HTR-8/SVneo (cell line): ENCODE measurements around the gene NSA2.
"Not testable (repeated sequence)": the region's sequence is repeated elsewhere in the genome, so short reads cannot be mapped to it uniquely, and the experiment has no call there.

Source experiments
- DNase-seq: peaks from one replicate; pipeline ENCODE4 v3.0.0; 2011; ENCODE audit warnings: low spot score, mixed read lengths; ENCODE audit not compliant: insufficient read length
- FAIRE-seq: peaks from 2 replicates; lab custom pipeline; 2011; peaks lifted over from hg19 to GRCh38; lab: Jason Lieb, UNC

NSA2 gene

DNA sequence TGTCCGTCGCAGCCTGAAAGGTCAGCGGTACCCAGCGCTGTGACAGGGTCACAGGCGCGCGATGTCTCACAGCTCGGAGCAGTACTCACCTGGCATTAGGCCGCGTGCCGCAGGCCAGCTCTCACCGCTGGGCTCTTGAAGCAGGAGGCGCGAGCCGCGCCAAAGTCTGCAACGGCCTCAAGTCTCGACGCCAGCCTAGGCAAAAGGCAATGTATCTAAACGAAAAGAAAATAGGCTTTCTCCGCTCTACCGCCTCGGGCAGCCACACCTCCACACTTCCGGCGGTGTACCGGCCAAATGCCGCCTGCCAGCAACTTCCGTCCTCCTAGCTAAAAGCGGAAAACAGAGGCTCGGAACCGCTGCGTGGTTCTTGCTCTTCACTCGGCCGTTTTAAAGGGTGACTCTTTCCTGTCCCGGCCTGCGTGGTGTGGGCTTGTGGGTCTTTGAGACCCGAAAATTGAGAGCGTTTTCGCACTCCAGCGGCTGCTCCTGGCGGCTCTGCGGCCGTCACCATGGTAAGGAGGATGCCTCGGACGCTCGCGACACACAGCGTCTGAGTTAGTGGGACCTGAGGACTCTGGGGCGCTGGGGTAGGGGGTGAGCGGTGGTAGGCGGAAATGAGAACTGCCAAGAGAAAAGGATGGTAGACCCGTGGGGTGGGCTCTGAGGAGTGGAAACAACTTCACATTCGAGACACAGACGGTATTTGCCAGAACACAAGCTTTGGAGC, at the start of gene NSA2, which contains the start of gene GFM2:
TSS of gene NSA2 (plus strand) at position 401 of the 730 bp plus-strand sequence. CDS start at position 513, 112 bp downstream.
TSS of gene GFM2 (minus strand) at position 269 of the 730 bp plus-strand sequence. CDS start 3,375 bp downstream, outside the sequence.
- peak; percentile 54 for DNase-seq
- no peak for FAIRE-seq

- FAIRE-seq (no peak), DNase-seq (no peak)
These were observed 49.5 kb upstream of the NSA2 start for GRCh38 chr5:74717596-74717995.

- FAIRE-seq (no peak), DNase-seq (no peak)
These were observed 44.8 kb upstream of the NSA2 start for GRCh38 chr5:74722271-74722670.

- DNase-seq (no peak), FAIRE-seq (no peak)
These were observed 41.7 kb upstream of the NSA2 start for GRCh38 chr5:74725331-74725730.

GRCh38 chr5:74736759-74737158, 30.3 kb upstream of the NSA2 start:
- FAIRE-seq: no peak
- no peak for DNase-seq

GRCh38 chr5:74738406-74738805, 28.6 kb upstream of the NSA2 start:
- FAIRE-seq: no peak

DNA sequence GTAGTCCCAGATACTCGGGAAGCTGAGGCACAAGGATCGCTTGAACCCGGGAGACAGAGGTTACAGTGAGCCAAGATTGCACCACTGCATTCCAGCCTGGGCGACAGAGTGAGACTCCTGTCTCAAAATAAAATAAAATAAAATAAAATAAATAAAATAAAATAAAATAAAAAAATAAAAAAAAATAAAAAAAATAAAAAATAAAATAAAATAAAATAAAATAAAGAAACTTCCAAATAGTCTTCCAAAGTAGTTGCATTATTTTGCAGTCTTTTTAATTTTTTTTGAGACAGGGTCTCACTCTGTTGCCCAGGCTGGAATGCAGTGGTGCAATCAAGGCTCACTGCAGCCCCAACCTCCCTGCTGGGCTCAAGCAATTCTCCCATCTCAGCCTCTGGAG, 18.3 kb upstream of the NSA2 start:
- FAIRE-seq, DNase-seq: not testable (repeated sequence)

More at GRCh38 chr5:74738406-74738805, 28.6 kb upstream of the NSA2 start:
- no peak for DNase-seq

GRCh38 chr5:74761241-74761640, 5.8 kb upstream of the NSA2 start:
- DNase-seq: no peak
- FAIRE-seq: no peak

GRCh38 chr5:74762599-74762998, 4.5 kb upstream of the NSA2 start:
- DNase-seq (peak; percentile 51), FAIRE-seq (peak; percentile 83)

DNA sequence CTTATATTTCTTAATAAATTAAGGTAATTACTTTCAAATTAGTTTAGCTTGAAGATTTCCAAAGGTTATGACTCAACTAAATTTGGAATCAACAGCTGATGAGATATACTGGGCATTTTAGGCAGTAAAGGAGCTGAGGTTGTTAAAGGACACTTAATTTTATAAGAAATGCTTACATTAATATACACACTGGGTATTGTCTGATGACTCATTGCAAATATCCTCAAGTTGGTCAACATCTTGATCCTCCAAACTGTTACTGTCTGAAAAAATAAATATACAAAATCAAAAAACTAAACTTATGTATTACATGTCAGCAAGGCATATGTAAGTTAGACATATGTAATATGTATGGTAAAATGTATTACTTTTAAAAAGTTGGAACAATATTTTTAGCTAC, 3.5 kb upstream of the NSA2 start:
- FAIRE-seq (no peak), DNase-seq (no peak)

- DNase-seq: no peak
These were observed 1.8 kb upstream of the NSA2 start for GRCh38 chr5:74765201-74765600.

GRCh38 chr5:74765929-74766328, 1.1 kb upstream of the NSA2 start:
- DNase-seq (no peak), FAIRE-seq (no peak)

More at GRCh38 chr5:74765201-74765600, 1.8 kb upstream of the NSA2 start:
- FAIRE-seq: no peak

- FAIRE-seq: no peak
These were observed 616 bp upstream of the NSA2 start for GRCh38 chr5:74766418-74766848.

GRCh38 chr5:74767579-74767913, 497 bp downstream of the NSA2 start:
- DNase-seq (peak; percentile 22), FAIRE-seq (no peak)

More at GRCh38 chr5:74766418-74766848, 616 bp upstream of the NSA2 start:
- DNase-seq: peak; percentile 35

GRCh38 chr5:74772359-74772758, 5.3 kb downstream of the NSA2 start:
- no peak for FAIRE-seq
- no peak for DNase-seq

- FAIRE-seq: no peak
- no peak for DNase-seq
These were observed 11.6 kb downstream of the NSA2 start for GRCh38 chr5:74778609-74779008.

GRCh38 chr5:74786851-74787250, 19.8 kb downstream of the NSA2 start:
- DNase-seq (no peak), FAIRE-seq (no peak)

- FAIRE-seq (no peak), DNase-seq (no peak)
These were observed 20.4 kb downstream of the NSA2 start for GRCh38 chr5:74787424-74787823.

GRCh38 chr5:74791669-74792068, 24.6 kb downstream of the NSA2 start:
- FAIRE-seq, DNase-seq: not testable (repeated sequence)

DNA sequence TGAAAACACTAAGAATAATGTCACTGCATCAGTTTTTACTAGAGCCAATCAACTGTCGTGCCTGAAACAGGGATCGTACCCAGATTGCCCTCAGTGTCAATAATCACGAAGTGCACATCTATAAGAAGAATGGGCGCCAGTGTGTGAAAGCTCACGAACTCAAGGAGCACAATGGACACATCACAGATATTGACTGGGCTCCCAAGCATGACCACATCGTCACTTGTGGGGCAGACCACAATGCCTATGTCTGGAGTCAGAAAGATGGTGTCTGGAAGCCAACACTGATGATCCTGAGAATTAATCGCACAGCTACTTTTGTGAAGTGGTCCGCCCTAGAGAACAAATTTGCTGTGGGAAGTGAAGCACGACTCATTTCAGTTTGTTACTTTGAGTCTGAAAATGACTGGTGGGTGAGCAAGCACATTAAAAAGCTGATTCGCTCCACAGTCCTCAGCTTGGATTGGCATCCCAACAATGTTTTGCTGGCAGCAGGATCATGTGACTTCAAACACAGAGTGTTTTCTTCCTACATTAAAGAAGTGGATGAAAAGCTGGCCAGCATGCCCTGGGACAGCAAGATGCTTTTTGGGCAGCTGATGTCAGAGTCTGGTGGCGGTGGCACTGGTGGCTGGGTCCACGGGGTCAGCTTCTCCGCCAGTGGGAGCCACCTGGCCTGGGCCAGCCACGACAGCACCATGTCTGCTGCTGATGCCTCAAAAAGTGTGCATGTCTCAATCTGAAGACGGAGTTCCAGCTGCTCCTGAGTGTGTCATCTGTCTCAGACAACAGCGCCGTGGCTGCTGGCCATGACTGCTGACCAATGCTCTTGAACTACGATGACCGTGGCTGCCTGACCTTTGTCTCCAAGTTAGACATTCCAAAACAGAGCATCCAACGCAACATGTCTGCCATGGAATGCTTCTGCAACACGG, 32.2 kb downstream of the NSA2 start:
- FAIRE-seq: peak; percentile 77
- no peak for DNase-seq

DNA sequence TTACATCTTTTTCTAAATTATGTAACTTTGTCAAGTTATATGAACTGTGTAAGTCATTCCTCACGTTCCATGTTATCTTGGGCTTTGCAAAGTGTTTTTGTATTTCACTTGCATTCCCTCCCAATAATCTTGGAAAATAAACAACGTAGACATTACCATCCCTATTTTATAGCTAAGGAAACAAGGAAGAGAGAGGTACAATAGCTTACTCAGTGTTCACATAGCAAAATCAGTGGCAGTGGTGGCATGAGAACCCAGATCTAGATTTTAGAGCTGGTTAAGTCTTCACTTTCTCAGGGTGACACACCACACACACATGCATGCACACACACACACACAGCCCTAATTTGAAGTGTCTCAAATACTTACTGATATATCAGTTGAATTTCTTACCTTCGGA, 34.1 kb downstream of the NSA2 start:
- DNase-seq (no peak), FAIRE-seq (no peak)
